IPS DF 6.9 (cell line): Measurements from ENCODE around the gene DPAGT1.
"Not testable (repeated sequence)": the region's sequence is repeated elsewhere in the genome, so short reads cannot be mapped to it uniquely, and the experiment has no call there.

ENCODE experiments used
- DNase-seq: peaks from one replicate; pipeline ENCODE4 v3.0.0-alpha.2; 2013; ENCODE audit warnings: low read depth, low spot score
- H3K27ac ChIP-seq: one replicate; pipeline ENCODE4 v1.5.1; 2013; ENCODE audit warnings: low read length, control low read depth
- H3K27me3 ChIP-seq: 2 replicates; pipeline ENCODE4 v1.6.1; 2013; ENCODE audit warnings: mild to moderate bottlenecking, low read length; ENCODE audit not compliant: control insufficient read depth, insufficient read depth
- H3K36me3 ChIP-seq: 2 replicates; pipeline ENCODE4 v1.6.1; 2013; ENCODE audit warnings: low read length; ENCODE audit not compliant: control insufficient read depth, insufficient read depth
- H3K4me1 ChIP-seq: 2 replicates; pipeline ENCODE4 v1.6.1; 2013; ENCODE audit warnings: low read length; ENCODE audit not compliant: control insufficient read depth, insufficient read depth
- H3K4me3 ChIP-seq: 2 replicates; pipeline ENCODE4 v1.5.1; 2013; ENCODE audit warnings: mild to moderate bottlenecking, low read length
- H3K9me3 ChIP-seq: 2 replicates; pipeline ENCODE4 v1.6.1; 2013; ENCODE audit warnings: low read length, inconsistent platforms; ENCODE audit not compliant: control insufficient read depth, insufficient read depth
- WGBS: extraction: QIAGEN DNeasy Blood & Tissue Kit; methylation state at CpG from one replicate; pipeline ENCODE4 v1.1.7; 2013; ENCODE audit warnings: mixed read lengths, missing lambda C conversion rate; ENCODE audit not compliant: insufficient read length, insufficient coverage; 5-methylcytosine and 5-hydroxymethylcytosine counted together

DPAGT1 gene

DNA sequence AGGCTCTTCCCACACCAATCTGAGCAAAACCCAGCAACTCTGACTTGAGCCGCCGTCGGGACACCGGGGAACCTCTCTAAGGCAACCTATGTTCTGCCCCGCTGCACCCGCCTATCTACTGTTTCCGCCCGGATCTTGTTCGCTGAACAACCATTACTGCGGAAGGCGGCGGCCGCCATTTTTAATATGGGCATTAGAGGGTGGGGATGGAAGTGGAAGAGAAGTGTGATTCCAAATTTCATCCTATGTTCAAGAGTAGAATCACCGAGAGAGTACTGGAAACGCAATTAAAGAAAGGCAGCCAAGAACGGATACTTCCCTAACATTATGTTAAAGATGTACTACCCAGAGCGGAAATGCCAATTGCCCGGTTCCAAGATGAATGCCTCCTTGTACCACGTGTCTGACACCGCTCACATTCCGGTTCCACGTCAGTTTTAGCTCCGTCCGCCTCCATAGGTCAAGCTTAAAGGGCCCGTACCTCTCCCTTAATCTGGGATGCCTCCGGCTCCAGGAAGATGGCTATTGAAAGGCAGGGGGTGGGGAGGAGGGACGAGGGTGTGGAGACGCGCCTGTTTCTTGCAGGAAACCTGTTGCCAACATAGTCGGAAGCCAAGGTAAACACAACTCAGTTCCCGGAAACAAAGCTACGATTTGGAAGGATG is at the start of gene DPAGT1:
Gene DPAGT1 (minus strand): TSS at position 95 of the 665 bp plus-strand sequence. CDS start 198 bp downstream, outside the sequence.
- Histone ChIP-seq H3K9me3 (no peaks in the 10 kb centered on the region), H3K27me3 (no peaks in the 10 kb centered on the region), H3K27ac (no peak within 1 kb of the TSS), H3K4me3 (peak within 1 kb of the TSS; percentile 53), H3K4me1 (peaks cover 6% of the 10 kb centered on the region; the same call in 1 of the 2 replicates), H3K36me3 (peaks cover 7% of the 10 kb centered on the region; the same call in 1 of the 2 replicates)
- peak; percentile 97 for DNase-seq
- no CpG with 5 or more reads among the region's 32 CpGs for WGBS

DNA sequence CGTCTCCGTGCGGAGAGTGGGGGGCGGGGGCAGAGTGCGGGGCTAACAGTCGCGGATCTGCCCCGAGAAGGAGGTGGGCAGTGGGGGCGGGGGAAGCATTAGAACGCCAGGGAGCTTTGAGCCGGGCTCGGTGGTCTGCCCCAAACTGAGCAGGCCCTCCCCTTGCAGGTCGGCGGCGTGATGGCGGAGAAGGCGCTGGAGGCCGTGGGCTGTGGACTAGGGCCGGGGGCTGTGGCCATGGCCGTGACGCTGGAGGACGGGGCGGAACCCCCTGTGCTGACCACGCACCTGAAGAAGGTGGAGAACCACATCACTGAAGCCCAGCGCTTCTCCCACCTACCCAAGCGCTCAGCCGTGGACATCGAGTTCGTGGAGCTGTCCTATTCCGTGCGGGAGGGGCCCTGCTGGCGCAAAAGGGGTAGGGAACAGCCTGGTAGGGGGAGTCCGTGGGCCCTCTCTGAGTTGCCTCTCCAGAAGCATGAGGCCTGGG is 48.2 kb upstream of the DPAGT1 start:
- H3K4me1 ChIP-seq, result peaks cover 5% of the 10 kb centered on the region
- no CpG with 5 or more reads among the region's 33 CpGs for WGBS
- no peak for DNase-seq
- H3K27me3 ChIP-seq, result peaks cover 22% of the 10 kb centered on the region
- peak overlapping the region; percentile 64; the same call in 1 of the 2 replicates for H3K4me3 ChIP-seq
- no peak overlapping the region for H3K27ac ChIP-seq
- H3K9me3 ChIP-seq, result no peaks in the 10 kb centered on the region
- H3K36me3 ChIP-seq, result no peaks in the 10 kb centered on the region

- Histone ChIP-seq H3K9me3 (no peaks in the 10 kb centered on the region), H3K27me3 (peaks cover 22% of the 10 kb centered on the region), H3K36me3 (no peaks in the 10 kb centered on the region), H3K4me1 (peaks cover 5% of the 10 kb centered on the region), H3K4me3 (peak within 1 kb of the TSS; percentile 64; the same call in 1 of the 2 replicates), H3K27ac (no peak within 1 kb of the TSS)
- no peak for DNase-seq
- WGBS, result no CpG with 5 or more reads among the region's 73 CpGs
Observed at GRCh38 chr11:119149018-119149785, 47.5 kb upstream of the DPAGT1 start, which contains the start of gene ABCG4. Gene ABCG4, plus strand, starts transcription at chr11:119149052. Its CDS starts 914 bp downstream, at chr11:119149966.

GRCh38 chr11:119148720-119149017 is 47.0 kb upstream of the DPAGT1 start:
- no peaks in the 10 kb centered on the region for H3K36me3 ChIP-seq
- H3K27me3 ChIP-seq, result peaks cover 22% of the 10 kb centered on the region
- no peaks in the 10 kb centered on the region for H3K9me3 ChIP-seq
- H3K27ac ChIP-seq, result no peak overlapping the region
- H3K4me3 ChIP-seq, result peak overlapping the region; percentile 64; the same call in 1 of the 2 replicates
- no CpG with 5 or more reads among the region's 16 CpGs for WGBS
- DNase-seq, result no peak
- H3K4me1 ChIP-seq, result peaks cover 5% of the 10 kb centered on the region

- no CpG with 5 or more reads among the region's 6 CpGs for WGBS
- peaks cover 22% of the 10 kb centered on the region for H3K27me3 ChIP-seq
- H3K4me3 ChIP-seq, result no peak overlapping the region
- no peak for DNase-seq
- H3K4me1 ChIP-seq, result peaks cover 5% of the 10 kb centered on the region
- no peaks in the 10 kb centered on the region for H3K9me3 ChIP-seq
- H3K36me3 ChIP-seq, result no peaks in the 10 kb centered on the region
- no peak overlapping the region for H3K27ac ChIP-seq
Observed at GRCh38 chr11:119147604-119148333, 46.1 kb upstream of the DPAGT1 start.

DNA sequence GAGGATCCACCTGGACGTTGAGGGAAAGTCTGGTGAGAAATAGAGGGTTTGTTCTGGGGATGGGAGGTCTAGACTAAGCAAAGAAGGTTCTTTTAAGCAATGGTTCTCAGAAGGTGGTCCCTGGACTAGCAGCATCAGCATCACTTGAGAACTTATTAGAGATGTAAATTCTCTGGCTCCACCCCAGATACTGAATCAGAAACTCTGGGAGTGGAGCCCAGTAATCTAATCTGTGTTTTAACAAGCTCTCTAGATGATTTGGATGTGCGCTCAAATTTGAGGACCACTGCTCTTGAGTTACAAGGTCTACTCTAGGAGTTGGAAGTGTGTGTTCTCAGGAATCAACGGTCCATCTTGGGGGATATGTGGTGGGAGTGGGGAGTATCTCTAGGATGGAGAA is 43.9 kb upstream of the DPAGT1 start:
- no peaks in the 10 kb centered on the region for H3K9me3 ChIP-seq
- H3K4me1 ChIP-seq, result peaks cover 5% of the 10 kb centered on the region
- H3K27ac ChIP-seq, result no peak overlapping the region
- no peak overlapping the region for H3K4me3 ChIP-seq
- DNase-seq, result no peak
- WGBS, result no CpG with 5 or more reads among the region's 3 CpGs
- H3K36me3 ChIP-seq, result no peaks in the 10 kb centered on the region
- peaks cover 18% of the 10 kb centered on the region for H3K27me3 ChIP-seq

DNA sequence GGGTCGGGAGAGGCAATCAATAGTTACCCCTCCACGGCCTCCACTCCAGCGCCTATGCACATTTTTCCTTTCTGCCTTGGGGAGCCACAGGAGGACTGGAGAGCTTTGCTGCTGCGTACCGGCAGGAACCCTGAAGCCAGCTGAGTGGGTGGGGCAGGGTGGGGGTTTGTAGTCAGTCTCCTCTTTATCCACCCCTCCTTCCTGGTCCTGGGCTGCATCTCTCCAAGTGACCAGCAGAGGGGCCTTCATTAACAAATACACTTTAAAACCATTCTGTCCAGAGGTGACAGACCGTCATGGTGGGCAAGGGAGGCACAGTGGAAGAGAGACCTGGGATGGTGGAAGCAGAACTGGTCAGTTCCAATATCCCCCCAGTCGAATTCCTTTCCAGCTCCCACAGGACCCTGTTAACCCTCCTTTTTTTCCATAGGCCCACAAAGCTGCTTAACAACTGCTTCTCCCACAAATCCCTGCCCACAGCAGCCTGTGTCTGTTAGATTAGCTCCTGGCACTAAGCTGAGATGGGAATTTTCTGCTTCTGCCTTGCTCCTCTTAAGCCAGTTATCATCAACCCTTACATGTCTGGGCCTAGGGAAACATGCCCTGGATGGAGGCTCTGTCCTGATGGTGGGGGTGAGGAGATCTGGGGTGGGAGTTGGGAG is 43.3 kb upstream of the DPAGT1 start:
- Histone ChIP-seq H3K4me1 (peaks cover 5% of the 10 kb centered on the region), H3K4me3 (no peak overlapping the region), H3K36me3 (no peaks in the 10 kb centered on the region), H3K27me3 (peaks cover 13% of the 10 kb centered on the region), H3K27ac (no peak overlapping the region), H3K9me3 (no peaks in the 10 kb centered on the region)
- no peak for DNase-seq
- no CpG with 5 or more reads among the region's 7 CpGs for WGBS

- H3K4me3 ChIP-seq, result not testable (repeated sequence)
- WGBS, result no CpG with 5 or more reads among the region's 10 CpGs
Observed at GRCh38 chr11:119139276-119139675, 37.6 kb upstream of the DPAGT1 start.

DNA sequence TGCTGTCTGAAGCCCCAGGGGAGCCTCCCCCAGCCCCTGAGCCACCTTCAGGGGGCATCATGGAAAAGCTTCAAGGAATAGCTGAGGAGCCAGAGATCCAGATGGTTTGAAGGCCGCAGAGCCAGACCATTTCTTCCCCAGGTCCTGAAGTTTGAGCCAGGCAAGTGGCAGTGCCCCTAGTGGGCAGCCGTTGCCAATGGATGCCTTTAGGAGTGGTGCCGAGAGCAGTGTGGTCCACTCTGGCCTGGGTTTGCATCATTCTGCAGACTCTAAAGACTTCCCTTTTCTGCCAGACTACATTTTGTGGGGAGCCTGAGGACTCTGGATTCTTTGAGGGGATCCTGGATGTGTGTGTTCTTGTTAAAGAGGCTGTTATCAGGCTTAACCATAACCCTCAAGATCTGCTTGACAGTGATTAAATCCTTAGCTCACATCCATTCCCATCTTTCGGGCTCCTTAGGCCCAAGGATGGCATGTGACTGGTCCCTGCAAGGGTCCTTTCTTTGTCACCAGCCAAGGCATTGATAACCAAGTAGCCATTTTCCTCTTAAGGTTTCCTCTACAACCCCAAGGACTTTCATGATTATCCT is 32.8 kb upstream of the DPAGT1 start:
- Histone ChIP-seq H3K36me3 (peaks cover 30% of the 10 kb centered on the region), H3K27me3 (no peaks in the 10 kb centered on the region), H3K4me1 (no peaks in the 10 kb centered on the region), H3K4me3 (no peak overlapping the region), H3K9me3 (no peaks in the 10 kb centered on the region), H3K27ac (no peak overlapping the region)
- no CpG with 5 or more reads among the region's 4 CpGs for WGBS
- DNase-seq, result no peak

More at GRCh38 chr11:119139276-119139675, 37.6 kb upstream of the DPAGT1 start:
- H3K4me1 ChIP-seq, DNase-seq, H3K36me3 ChIP-seq, H3K27ac ChIP-seq, H3K27me3 ChIP-seq, H3K9me3 ChIP-seq: not testable (repeated sequence)
